ENCODE results near the gene RABEPK.
"Not testable (repeated sequence)": the region's sequence is repeated elsewhere in the genome, so short reads cannot be mapped to it uniquely, and the experiment has no call there.

The RABEPK gene

DNA sequence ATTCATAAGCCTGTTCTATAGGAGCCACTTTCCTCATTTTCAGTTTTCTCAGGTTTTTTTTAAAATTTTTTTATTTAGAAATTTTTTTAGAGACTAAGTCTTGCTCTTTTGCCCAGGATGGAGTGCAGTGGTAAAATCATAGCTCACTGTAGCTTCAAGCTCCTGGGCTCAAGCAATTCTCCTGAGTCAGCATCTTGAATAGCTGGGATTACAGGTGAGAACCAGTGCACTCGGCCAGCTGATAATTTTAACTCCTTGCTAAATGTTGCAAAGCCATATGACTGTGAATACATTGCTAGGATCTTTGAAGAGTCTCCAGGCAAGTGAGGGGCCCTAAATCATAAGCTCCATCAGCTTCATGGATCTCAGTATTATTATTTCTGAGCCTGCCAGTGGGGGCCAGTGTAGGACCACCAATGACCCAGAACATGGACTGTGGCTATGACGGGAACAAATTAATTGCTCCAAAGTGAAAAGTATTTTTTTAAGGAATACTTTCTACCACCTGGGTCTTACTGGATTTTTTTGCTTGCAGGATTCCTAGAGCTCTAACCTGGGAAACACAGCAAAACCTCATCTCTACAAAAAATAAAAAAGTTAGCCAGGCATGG is 55.5 kb downstream of the RABEPK start:
- no peak for DNase-seq

GRCh38 chr9:125258160-125258785 is 57.9 kb downstream of the RABEPK start:
- no peak for DNase-seq

- no peak for DNase-seq
Observed at GRCh38 chr9:125258832-125259534, 58.6 kb downstream of the RABEPK start.

DNA sequence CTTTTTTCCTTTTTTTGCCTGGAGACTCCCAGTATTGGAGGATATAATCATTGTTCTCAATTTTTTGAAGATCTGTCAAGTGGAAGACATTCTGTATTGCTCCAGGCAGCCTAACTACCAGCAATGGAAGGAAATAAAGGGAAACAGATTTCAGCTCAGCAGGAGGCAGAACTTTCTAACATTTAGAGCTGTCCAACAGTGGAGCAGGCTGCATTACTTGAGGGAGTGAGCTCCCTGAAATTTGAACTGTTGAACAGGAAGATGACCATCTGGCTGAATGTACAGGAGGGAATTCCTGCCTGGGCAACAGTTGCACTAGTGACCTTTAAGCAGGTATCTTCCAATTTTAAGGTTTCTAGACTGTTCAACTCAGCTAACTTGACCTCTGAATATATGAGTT is 60.2 kb downstream of the RABEPK start:
- no peak for DNase-seq

DNA sequence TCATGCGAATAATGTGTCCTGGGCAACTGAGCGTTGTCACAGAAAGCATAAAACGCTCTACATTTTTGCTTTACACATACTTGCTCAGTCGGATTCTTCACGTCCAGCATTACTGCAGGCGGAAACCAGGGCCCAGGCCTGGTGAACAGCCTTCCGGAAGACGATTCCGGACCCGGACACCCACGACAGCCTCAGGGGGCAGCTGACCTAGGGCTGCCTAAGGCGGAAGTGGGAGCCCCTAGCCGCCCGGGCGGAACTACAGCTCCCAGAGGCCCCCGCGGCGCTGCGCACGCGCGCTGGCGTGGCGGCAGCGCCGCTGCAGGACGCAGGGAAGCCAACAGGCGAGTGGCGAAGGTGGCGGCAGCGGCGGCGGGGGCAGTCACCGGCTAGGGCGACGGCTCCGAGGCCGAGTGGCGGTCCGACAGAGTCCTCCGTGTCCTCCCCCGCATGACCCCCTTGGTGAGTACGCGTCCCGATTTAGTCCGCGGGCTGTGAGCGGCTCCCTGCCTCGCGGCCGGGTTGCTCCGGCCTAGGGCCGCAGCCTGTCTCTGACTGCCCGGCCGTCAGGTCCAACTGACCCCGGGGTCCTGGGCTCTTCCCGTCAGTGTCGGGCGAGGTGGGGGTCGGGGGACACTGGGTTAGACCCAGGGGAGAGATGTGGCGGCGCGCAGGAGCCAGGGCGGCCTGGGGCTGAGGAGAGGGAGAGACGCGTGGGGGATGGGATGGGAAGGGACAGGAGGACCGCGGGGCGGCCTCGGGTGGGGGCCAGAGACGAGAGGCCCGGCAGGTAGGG is 61.4 kb downstream of the RABEPK start, which contains the start of gene GAPVD1:
TSS of gene GAPVD1 (plus strand) at position 326 of the 793 bp plus-strand sequence. CDS start 37,096 bp downstream, outside the sequence.
- peak; percentile 40 for DNase-seq

GRCh38 chr9:125262294-125262991 is 62.1 kb downstream of the RABEPK start:
- DNase-seq: no peak

DNA sequence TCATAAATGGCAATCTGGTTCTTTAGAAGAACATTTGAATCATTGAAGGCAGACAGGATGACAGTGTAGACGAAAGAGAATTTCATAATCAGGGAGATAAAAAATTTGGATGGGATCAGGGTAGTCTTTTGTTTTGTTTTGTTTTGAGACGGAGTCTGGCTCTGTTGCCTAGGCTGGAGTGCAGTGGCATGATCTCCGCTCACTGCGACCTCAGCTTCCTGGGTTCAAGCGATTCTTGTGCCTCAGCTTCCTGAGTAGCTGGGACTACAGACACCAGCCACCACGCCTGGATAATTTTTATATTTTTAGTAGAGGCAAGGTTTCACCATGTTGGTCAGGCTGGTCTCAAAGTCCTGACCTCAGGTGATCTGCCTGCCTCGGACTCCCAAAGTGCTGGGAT is 63.7 kb downstream of the RABEPK start:
- not testable (repeated sequence) for DNase-seq

- DNase-seq: no peak
Observed at GRCh38 chr9:125268394-125269013, 68.2 kb downstream of the RABEPK start.

- DNase-seq: no peak
Observed at GRCh38 chr9:125269014-125269397, 68.7 kb downstream of the RABEPK start.

DNA sequence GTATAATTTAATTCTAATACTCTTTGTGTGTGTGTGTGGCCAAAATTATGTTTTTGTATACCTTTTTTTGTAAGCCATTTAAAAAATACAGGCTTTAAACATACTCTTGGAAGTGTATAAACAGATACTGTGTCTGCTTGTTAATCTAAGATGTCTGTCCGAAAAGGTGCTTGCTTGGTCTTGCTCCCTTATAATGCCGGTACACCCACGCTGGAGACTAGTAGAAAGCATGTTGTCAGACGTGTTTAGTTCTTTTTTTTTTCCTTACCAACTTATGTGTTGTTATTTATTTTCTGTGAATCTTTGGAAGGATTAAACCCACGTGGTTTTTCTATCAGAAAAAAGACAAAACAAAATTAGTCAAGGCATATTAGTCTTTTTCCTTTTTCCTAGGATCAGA is 70.7 kb downstream of the RABEPK start:
- DNase-seq: no peak

DNA sequence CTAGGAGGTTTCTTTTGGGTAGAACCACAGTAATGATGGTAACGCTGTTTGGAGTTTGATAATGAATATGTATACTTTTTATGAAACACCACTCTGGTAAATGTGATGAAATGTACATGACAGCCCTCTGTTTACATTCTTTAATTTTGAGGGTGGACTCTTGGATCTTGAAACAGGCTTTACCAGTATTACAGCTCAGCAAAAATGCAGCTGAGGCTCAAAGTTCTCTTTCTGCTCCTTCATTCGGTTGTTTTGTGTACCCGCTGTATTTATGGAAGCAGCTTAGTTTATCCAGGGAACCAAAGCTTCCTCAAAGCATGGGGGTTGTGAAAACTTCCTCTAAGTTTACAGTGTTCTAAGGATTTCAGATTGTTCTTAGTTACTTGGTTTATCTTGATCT is 72.4 kb downstream of the RABEPK start:
- DNase-seq: no peak

- no peak for DNase-seq
Observed at GRCh38 chr9:125276771-125277170, 76.4 kb downstream of the RABEPK start.

- no peak for DNase-seq
Observed at GRCh38 chr9:125277411-125277810, 77.1 kb downstream of the RABEPK start.

GRCh38 chr9:125280945-125281344 is 80.6 kb downstream of the RABEPK start:
- DNase-seq: no peak
